H9 (cell line): ENCODE results near the gene DGUOK. TPM values are rescaled to one million over a fixed set of nuclear protein-coding genes. Genes with fewer than 3 reads are reported as not detected.

Experiments used
- DNase-seq: peaks from one replicate; pipeline ENCODE4 v3.0.0-alpha.2; 2017
- H2AFZ ChIP-seq: one replicate; pipeline ENCODE4 v1.6.1; 2013; ENCODE audit warnings: mild to moderate bottlenecking, low read length, control low read depth, moderate library complexity
- H2AK5ac ChIP-seq: 2 replicates; pipeline ENCODE4 v1.6.1; 2013; ENCODE audit warnings: low read length, control low read depth, mixed read lengths; ENCODE audit not compliant: insufficient read length
- H2BK120ac ChIP-seq: one replicate; pipeline ENCODE4 v1.6.1; 2013; ENCODE audit warnings: low read depth, mild to moderate bottlenecking, low read length, control low read depth, inconsistent platforms; ENCODE audit not compliant: poor library complexity, severe bottlenecking
- H2BK12ac ChIP-seq: 2 replicates; pipeline ENCODE4 v1.6.1; 2013; ENCODE audit warnings: low read length, control low read depth, mixed read lengths, low read depth; ENCODE audit not compliant: insufficient read length
- H2BK15ac ChIP-seq: 2 replicates; pipeline ENCODE4 v1.6.1; 2013; ENCODE audit warnings: low read depth, low read length, control low read depth
- H2BK20ac ChIP-seq: one replicate; pipeline ENCODE4 v1.6.1; 2013; ENCODE audit warnings: low read depth, mild to moderate bottlenecking, low read length, control low read depth, inconsistent platforms; ENCODE audit not compliant: poor library complexity, severe bottlenecking
- H2BK5ac ChIP-seq: 2 replicates; pipeline ENCODE4 v1.6.1; 2013; ENCODE audit warnings: low read length, control low read depth, mixed read lengths; ENCODE audit not compliant: insufficient read length
- H3K14ac ChIP-seq: 2 replicates; pipeline ENCODE4 v1.6.1; 2013; ENCODE audit warnings: low read length, control low read depth; ENCODE audit not compliant: insufficient read depth
- H3K18ac ChIP-seq: 2 replicates; pipeline ENCODE4 v1.6.1; 2013; ENCODE audit warnings: low read depth, mild to moderate bottlenecking, mixed read lengths, low read length, control low read depth; ENCODE audit not compliant: insufficient read length
- H3K23ac ChIP-seq: 2 replicates; pipeline ENCODE4 v1.6.1; 2013; ENCODE audit warnings: low read length, control low read depth, mixed read lengths, low read depth; ENCODE audit not compliant: insufficient read length
- H3K23me2 ChIP-seq: 2 replicates; pipeline ENCODE4 v1.6.1; 2013; ENCODE audit warnings: low read depth, mild to moderate bottlenecking, mixed read lengths, low read length, control low read depth; ENCODE audit not compliant: insufficient read length, poor library complexity, severe bottlenecking
- H3K27ac ChIP-seq: 2 replicates; pipeline ENCODE4 v1.5.1; 2013; ENCODE audit warnings: low read length, control low read depth, mixed read lengths, low read depth; ENCODE audit not compliant: insufficient read length
- H3K27me3 ChIP-seq: 2 replicates; pipeline ENCODE4 v1.6.1; 2013; ENCODE audit warnings: low read length, control low read depth, inconsistent platforms; ENCODE audit not compliant: insufficient read depth
- H3K4ac ChIP-seq: 2 replicates; pipeline ENCODE4 v1.6.1; 2013; ENCODE audit warnings: low read depth, mild to moderate bottlenecking, control low read depth, inconsistent platforms, low read length, moderate library complexity
- H3K4me1 ChIP-seq: 2 replicates; pipeline ENCODE4 v1.6.1; 2013; ENCODE audit warnings: low read length, control low read depth, inconsistent platforms; ENCODE audit not compliant: insufficient read depth
- H3K4me2 ChIP-seq: 2 replicates; pipeline ENCODE4 v1.6.1; 2013; ENCODE audit warnings: low read length, control low read depth, mixed read lengths; ENCODE audit not compliant: insufficient read length, insufficient read depth
- H3K56ac ChIP-seq: 2 replicates; pipeline ENCODE4 v1.6.1; 2013; ENCODE audit warnings: low read depth, mild to moderate bottlenecking, mixed read lengths, low read length, control low read depth; ENCODE audit not compliant: insufficient read length
- H3K79me1 ChIP-seq: 2 replicates; pipeline ENCODE4 v1.6.1; 2013; ENCODE audit warnings: low read depth, mild to moderate bottlenecking, moderate library complexity, low read length, control low read depth, inconsistent platforms; ENCODE audit not compliant: insufficient read depth, poor library complexity, severe bottlenecking
- H3K79me2 ChIP-seq: 2 replicates; pipeline ENCODE4 v1.6.1; 2013; ENCODE audit warnings: low read length, control low read depth, inconsistent platforms; ENCODE audit not compliant: insufficient read depth
- H3K9ac ChIP-seq: 2 replicates; pipeline ENCODE4 v1.6.1; 2013; ENCODE audit warnings: low read length, control low read depth, mixed read lengths; ENCODE audit not compliant: insufficient read length; ENCODE audit errors: extremely low read depth
- H3K9me3 ChIP-seq: one replicate; pipeline ENCODE4 v1.6.1; 2013; ENCODE audit warnings: low read depth, low read length, inconsistent platforms; ENCODE audit not compliant: control insufficient read depth
- H3T11ph ChIP-seq: one replicate; pipeline ENCODE4 v1.6.1; 2013; ENCODE audit warnings: mild to moderate bottlenecking, low read length, control low read depth, inconsistent platforms
- H4K20me1 ChIP-seq: one replicate; pipeline ENCODE4 v1.6.1; 2013; ENCODE audit not compliant: control insufficient read depth, insufficient read length, insufficient read depth
- H4K5ac ChIP-seq: 2 replicates; pipeline ENCODE4 v1.6.1; 2013; ENCODE audit warnings: low read depth, mild to moderate bottlenecking, mixed read lengths, low read length, control low read depth; ENCODE audit not compliant: insufficient read length
- H4K8ac ChIP-seq: replicated peaks from 2 replicates; pipeline ENCODE4 v1.6.1; 2013; ENCODE audit warnings: low read length, control low read depth, mixed read lengths, low read depth; ENCODE audit not compliant: insufficient read length
- H4K91ac ChIP-seq: 2 replicates; pipeline ENCODE4 v1.6.1; 2013; ENCODE audit warnings: low read depth, mild to moderate bottlenecking, moderate library complexity, mixed read lengths, low read length, control low read depth; ENCODE audit not compliant: insufficient read length
- H3K27ac Mint-ChIP-seq, 3 experiments: 2 replicates in 2 of 3; 3 replicates in 1 of 3; pipeline ENCODE4 v1.8.0; 2020 to 2021; ENCODE audit warnings: mixed read lengths in 3 of 3, mild to moderate bottlenecking in 1 of 3, moderate library complexity in 1 of 3
- H3K27me3 Mint-ChIP-seq: 2 replicates; pipeline ENCODE4 v1.8.0; 2021; ENCODE audit warnings: low read depth, mild to moderate bottlenecking, moderate library complexity, mixed read lengths
- H3K36me3 Mint-ChIP-seq, 3 experiments: 2 replicates in 2 of 3; 3 replicates in 1 of 3; pipeline ENCODE4 v1.8.0; 2020 to 2021; ENCODE audit warnings: low read depth in 3 of 3, mixed read lengths in 3 of 3; ENCODE audit not compliant: insufficient read depth in 1 of 3
- H3K4me1 Mint-ChIP-seq, 2 experiments: 2 replicates each; pipeline ENCODE4 v1.8.0; 2020; ENCODE audit warnings: mixed read lengths in 2 of 2
- H3K4me3 Mint-ChIP-seq, 2 experiments: 2 replicates in 1 of 2; 3 replicates in 1 of 2; pipeline ENCODE4 v1.8.0; 2020 to 2021; ENCODE audit warnings: mild to moderate bottlenecking in 2 of 2, mixed read lengths in 2 of 2, moderate library complexity in 1 of 2
- H3K9me3 Mint-ChIP-seq, 2 experiments: 2 replicates in 1 of 2; 3 replicates in 1 of 2; pipeline ENCODE4 v1.8.0; 2020; ENCODE audit warnings: mild to moderate bottlenecking in 2 of 2, mixed read lengths in 2 of 2, moderate library complexity in 1 of 2
- CTCF ChIP-seq: fragments of 200-600 bp; sonication (generic); conservative IDR thresholded peaks from 3 replicates; pipeline ENCODE4 v1.8.0; 2021; ENCODE audit warnings: antibody characterized with exemption, mild to moderate bottlenecking
- WGBS: extraction: QIAGEN DNeasy Blood & Tissue Kit; methylation state at CpG from one replicate; pipeline ENCODE4 v1.1.7; 2013; ENCODE audit warnings: missing lambda C conversion rate, low lambda C conversion rate, mixed read lengths; ENCODE audit not compliant: insufficient read length; ENCODE audit errors: extremely low coverage; 5-methylcytosine and 5-hydroxymethylcytosine counted together
- total RNA-seq: library from RNA; stranded (reverse); gene quantifications from 2 replicates; pipeline ENCODE4 v1.2.1, GENCODE V29; 2021

DGUOK gene
- total RNA-seq, 1 experiment from 2014 or later: 98.5 TPM

- H3K36me3 Mint-ChIP-seq: peaks cover 46 to 71% (median 66%) of the 10 kb centered on the region in 3 experiments
- no peak overlapping the region for H2BK20ac ChIP-seq
- no peak overlapping the region for H2AK5ac ChIP-seq
- no peaks in the 10 kb centered on the region for H3K27me3 ChIP-seq
- H3K4me1 Mint-ChIP-seq: no peaks in the 10 kb centered on the region
- no peaks in the 10 kb centered on the region for H3K23me2 ChIP-seq
- no peak overlapping the region for H3K27ac Mint-ChIP-seq
- H3K4me1 ChIP-seq: no peaks in the 10 kb centered on the region
- H3K9ac ChIP-seq: no peak overlapping the region
- peaks cover 3% of the 10 kb centered on the region for H3K79me1 ChIP-seq
- peaks cover 3% of the 10 kb centered on the region; the same call in 1 of the 2 replicates for H3K79me2 ChIP-seq
- no peak for DNase-seq
- no peaks in the 10 kb centered on the region for H3K9me3 ChIP-seq
- no peak overlapping the region; a peak in 1 of 5 replicates for H3K4me3 Mint-ChIP-seq
- H3K27ac ChIP-seq: no peak overlapping the region
- H4K8ac ChIP-seq: no peak overlapping the region
- H3K56ac ChIP-seq: no peak overlapping the region
- H3T11ph ChIP-seq: no peak overlapping the region
- H2BK5ac ChIP-seq: no peak overlapping the region
- H3K4ac ChIP-seq: no peak overlapping the region
- H2BK15ac ChIP-seq: no peak overlapping the region
- H3K4me2 ChIP-seq: no peak overlapping the region
- H3K14ac ChIP-seq: no peak overlapping the region
- no peak for TF ChIP-seq CTCF
- no peak overlapping the region for H2BK120ac ChIP-seq
- H2AFZ ChIP-seq: no peak overlapping the region
- no peak overlapping the region for H4K91ac ChIP-seq
- H2BK12ac ChIP-seq: no peak overlapping the region
- no peaks in the 10 kb centered on the region for H4K20me1 ChIP-seq
- no peak overlapping the region for H3K18ac ChIP-seq
- no CpG with 5 or more reads among the region's 12 CpGs for WGBS
- H4K5ac ChIP-seq: no peak overlapping the region
- H3K23ac ChIP-seq: no peak overlapping the region
- H3K9me3 Mint-ChIP-seq: no peaks in the 10 kb centered on the region
- no peaks in the 10 kb centered on the region for H3K27me3 Mint-ChIP-seq
Observed at GRCh38 chr2:73952499-73953446, 26.1 kb downstream of the DGUOK start.
